Astrocyte (in vitro differentiated cells and primary cell): ENCODE results near the gene MBTPS2.

Source experiments
- EZH2 ChIP-seq: IDR thresholded peaks from 2 replicates; pipeline ENCODE4 v1.6.1; 2012; ENCODE audit warnings: mild to moderate bottlenecking, low read length, inconsistent platforms; ENCODE audit not compliant: insufficient read depth
- TF ChIP-seq, protein P1 (sequence below): IDR thresholded peaks from 2 replicates; pipeline ENCODE4 v1.5.1; 2011; ENCODE audit warnings: low read depth, mild to moderate bottlenecking, inconsistent platforms, low read length, moderate library complexity; ENCODE audit not compliant: insufficient read depth

DNA sequence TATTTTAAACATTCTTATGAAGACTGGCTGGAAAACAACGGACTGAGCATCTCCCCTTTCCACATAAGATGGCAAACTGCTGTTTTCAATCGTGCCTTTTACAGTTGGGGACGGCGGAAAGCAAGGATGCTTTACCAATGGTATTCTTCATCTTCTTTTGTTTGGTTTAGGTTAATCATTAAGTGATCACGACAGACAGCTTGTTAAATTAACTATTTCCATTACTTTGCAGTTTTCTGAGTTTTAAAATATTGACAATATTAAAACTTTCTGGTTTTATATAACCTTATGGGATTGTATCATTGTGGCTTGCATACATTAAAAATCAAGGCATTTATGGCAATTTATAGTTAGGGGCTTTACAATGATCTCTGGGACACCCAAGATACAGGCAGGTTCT is 3.8 kb downstream of the MBTPS2 start:
- TF ChIP-seq, protein P1, sequence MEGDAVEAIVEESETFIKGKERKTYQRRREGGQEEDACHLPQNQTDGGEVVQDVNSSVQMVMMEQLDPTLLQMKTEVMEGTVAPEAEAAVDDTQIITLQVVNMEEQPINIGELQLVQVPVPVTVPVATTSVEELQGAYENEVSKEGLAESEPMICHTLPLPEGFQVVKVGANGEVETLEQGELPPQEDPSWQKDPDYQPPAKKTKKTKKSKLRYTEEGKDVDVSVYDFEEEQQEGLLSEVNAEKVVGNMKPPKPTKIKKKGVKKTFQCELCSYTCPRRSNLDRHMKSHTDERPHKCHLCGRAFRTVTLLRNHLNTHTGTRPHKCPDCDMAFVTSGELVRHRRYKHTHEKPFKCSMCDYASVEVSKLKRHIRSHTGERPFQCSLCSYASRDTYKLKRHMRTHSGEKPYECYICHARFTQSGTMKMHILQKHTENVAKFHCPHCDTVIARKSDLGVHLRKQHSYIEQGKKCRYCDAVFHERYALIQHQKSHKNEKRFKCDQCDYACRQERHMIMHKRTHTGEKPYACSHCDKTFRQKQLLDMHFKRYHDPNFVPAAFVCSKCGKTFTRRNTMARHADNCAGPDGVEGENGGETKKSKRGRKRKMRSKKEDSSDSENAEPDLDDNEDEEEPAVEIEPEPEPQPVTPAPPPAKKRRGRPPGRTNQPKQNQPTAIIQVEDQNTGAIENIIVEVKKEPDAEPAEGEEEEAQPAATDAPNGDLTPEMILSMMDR, result no peak
- TF ChIP-seq EZH2, result no peak
